HEK293 (cell line): ENCODE data around the gene UBA7.

Experiments used
- CTCF ChIA-PET: fragments of 350-600 bp; formaldehyde crosslinking; extraction: SDS; loops from one replicate; lab custom pipeline; 2021; ENCODE audit warnings: antibody characterized with exemption; lab: Yijun Ruan, JAX
- POLR2A ChIA-PET: fragments of 300-600 bp; formaldehyde crosslinking; extraction: SDS; loops from one replicate; lab custom pipeline; 2020; ENCODE audit warnings: antibody characterized with exemption, inconsistent platforms; lab: Yijun Ruan, JAX
- H3K27ac ChIP-seq: fragments of 200-500 bp; sonication (Bioruptor generic); 2 replicates; pipeline ENCODE4 v1.5.1; 2014; ENCODE audit warnings: low read depth, low read length, control low read depth, inconsistent platforms; ENCODE audit errors: extremely low read depth
- H3K36me3 ChIP-seq, 2 experiments: fragments of 200-500 bp in 1 of 2; sonication (Bioruptor generic) in 1 of 2; 1 replicate in 1 of 2; 2 replicates in 1 of 2; pipeline ENCODE4 v1.5.1; 2014 to 2017; ENCODE audit warnings: inconsistent platforms in 2 of 2, low read length in 2 of 2; ENCODE audit not compliant: control insufficient read depth in 2 of 2, insufficient read depth in 1 of 2
- H3K4me1 ChIP-seq: fragments of 200-500 bp; sonication (Bioruptor generic); 2 replicates; pipeline ENCODE4 v1.5.1; 2014; ENCODE audit warnings: mild to moderate bottlenecking, low read length, inconsistent platforms; ENCODE audit not compliant: control insufficient read depth, insufficient read depth
- H3K4me3 ChIP-seq: 2 replicates; pipeline ENCODE4 v1.5.1; 2011; ENCODE audit warnings: low read depth, mild to moderate bottlenecking, control low read depth, low read length, moderate library complexity
- H3K9me3 ChIP-seq: fragments of 200-500 bp; sonication (Bioruptor generic); 2 replicates; pipeline ENCODE4 v1.5.1; 2014; ENCODE audit warnings: low read depth, low read length, inconsistent platforms; ENCODE audit not compliant: control insufficient read depth, insufficient read depth
- CTCF ChIP-seq: fragments of 450-650 bp; formaldehyde crosslinking; IDR thresholded peaks from 2 replicates; pipeline ENCODE4 v1.5.1; 2016; ENCODE audit warnings: missing biosample characterization, missing genetic modification characterization
- PRDM6 ChIP-seq: fragments of 450-650 bp; formaldehyde crosslinking; IDR thresholded peaks from 2 replicates; pipeline ENCODE4 v1.5.1; 2017; ENCODE audit warnings: missing biosample characterization, missing genetic modification characterization
- RBAK ChIP-seq: fragments of 450-650 bp; formaldehyde crosslinking; IDR thresholded peaks from 2 replicates; pipeline ENCODE4 v1.5.1; 2016; ENCODE audit warnings: missing biosample characterization, missing genetic modification characterization
- ZBTB8A ChIP-seq: fragments of 450-650 bp; formaldehyde crosslinking; IDR thresholded peaks from 2 replicates; pipeline ENCODE4 v1.5.1; 2016; ENCODE audit warnings: missing biosample characterization, missing genetic modification characterization
- ZFP3 ChIP-seq: fragments of 450-650 bp; formaldehyde crosslinking; IDR thresholded peaks from 2 replicates; pipeline ENCODE4 v1.5.1; 2016; ENCODE audit warnings: low read depth, missing biosample characterization, missing genetic modification characterization
- ZNF138 ChIP-seq: fragments of 450-650 bp; formaldehyde crosslinking; IDR thresholded peaks from 2 replicates; pipeline ENCODE4 v1.5.1; 2016; ENCODE audit warnings: missing biosample characterization, missing genetic modification characterization, borderline replicate concordance
- ZNF157 ChIP-seq: fragments of 450-650 bp; formaldehyde crosslinking; IDR thresholded peaks from 2 replicates; pipeline ENCODE4 v1.5.1; 2016; ENCODE audit warnings: missing biosample characterization, missing genetic modification characterization
- ZNF16 ChIP-seq: fragments of 450-650 bp; formaldehyde crosslinking; IDR thresholded peaks from 2 replicates; pipeline ENCODE4 v1.5.1; 2016; ENCODE audit warnings: low read depth, missing biosample characterization, missing genetic modification characterization
- ZNF169 ChIP-seq: fragments of 450-650 bp; formaldehyde crosslinking; IDR thresholded peaks from 2 replicates; pipeline ENCODE4 v1.5.1; 2016; ENCODE audit warnings: missing biosample characterization, missing genetic modification characterization
- ZNF184 ChIP-seq: fragments of 450-650 bp; IDR thresholded peaks from 2 replicates; pipeline ENCODE4 v1.5.1; 2018; ENCODE audit warnings: missing biosample characterization, mild to moderate bottlenecking, missing genetic modification characterization
- ZNF248 ChIP-seq: fragments of 450-650 bp; formaldehyde crosslinking; IDR thresholded peaks from 2 replicates; pipeline ENCODE4 v1.5.1; 2017; ENCODE audit warnings: missing biosample characterization, missing genetic modification characterization
- ZNF350 ChIP-seq: fragments of 450-650 bp; formaldehyde crosslinking; IDR thresholded peaks from 2 replicates; pipeline ENCODE4 v1.5.0; 2017; ENCODE audit warnings: missing biosample characterization, mild to moderate bottlenecking, missing genetic modification characterization
- ZNF366 ChIP-seq: fragments of 450-650 bp; formaldehyde crosslinking; conservative IDR thresholded peaks from 2 replicates; pipeline ENCODE4 v1.5.1; 2016; ENCODE audit warnings: missing biosample characterization, missing genetic modification characterization
- ZNF433 ChIP-seq: fragments of 450-650 bp; formaldehyde crosslinking; IDR thresholded peaks from 2 replicates; pipeline ENCODE4 v1.5.1; 2016; ENCODE audit warnings: missing biosample characterization, missing genetic modification characterization, low read depth
- ZNF521 ChIP-seq: fragments of 450-650 bp; formaldehyde crosslinking; IDR thresholded peaks from 2 replicates; pipeline ENCODE4 v1.5.1; 2017; ENCODE audit warnings: missing biosample characterization, mild to moderate bottlenecking, missing genetic modification characterization
- ZNF530 ChIP-seq: fragments of 450-650 bp; formaldehyde crosslinking; IDR thresholded peaks from 2 replicates; pipeline ENCODE4 v1.5.1; 2016; ENCODE audit warnings: low read depth, missing biosample characterization, missing genetic modification characterization
- ZNF544 ChIP-seq: fragments of 450-650 bp; formaldehyde crosslinking; IDR thresholded peaks from 2 replicates; pipeline ENCODE4 v1.5.0; 2017; ENCODE audit warnings: missing biosample characterization, missing genetic modification characterization
- ZSCAN16 ChIP-seq: fragments of 450-650 bp; formaldehyde crosslinking; IDR thresholded peaks from 2 replicates; pipeline ENCODE4 v1.5.1; 2016; ENCODE audit warnings: missing biosample characterization, missing genetic modification characterization
- TF ChIP-seq, protein P1 (sequence below): fragments of 450-650 bp; formaldehyde crosslinking; IDR thresholded peaks from 2 replicates; pipeline ENCODE4 v1.5.1; 2016; ENCODE audit warnings: missing biosample characterization, missing genetic modification characterization, borderline replicate concordance
- TF ChIP-seq, protein P2 (sequence below): fragments of 450-650 bp; formaldehyde crosslinking; IDR thresholded peaks from 2 replicates; pipeline ENCODE4 v1.5.1; 2016; ENCODE audit warnings: missing biosample characterization, missing genetic modification characterization

UBA7 gene

DNA sequence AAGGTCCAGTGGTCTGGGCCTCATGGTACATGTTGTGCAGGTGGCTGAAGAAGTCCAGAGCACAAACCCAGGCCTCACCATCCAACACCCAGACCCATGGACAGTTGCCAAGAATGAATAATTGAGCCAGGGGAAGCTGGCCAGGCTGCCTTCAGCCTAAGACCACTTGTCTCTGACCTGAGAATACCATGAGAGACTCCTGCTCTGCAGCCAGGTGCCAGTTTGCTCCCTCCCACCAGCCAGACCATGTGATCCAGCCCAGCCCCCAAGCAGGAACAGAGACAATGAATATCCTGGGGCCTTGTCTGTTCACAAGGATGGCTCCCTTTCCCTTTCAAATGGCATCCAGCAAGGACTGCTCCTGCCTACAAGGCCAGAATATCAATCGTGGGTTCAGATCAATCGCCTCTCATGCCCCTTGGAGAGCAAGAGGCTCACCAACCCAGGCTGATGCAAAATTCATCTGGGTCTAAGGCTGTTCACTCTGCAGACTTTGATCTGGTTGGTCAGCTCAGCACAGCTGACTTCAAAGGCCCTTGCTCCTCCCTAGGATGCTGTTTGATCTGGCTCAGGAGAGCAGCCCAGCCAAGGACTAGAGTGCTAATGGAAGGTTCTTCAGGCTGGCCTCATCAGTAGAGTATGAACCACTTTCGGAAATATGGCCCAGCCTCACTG, 29.2 kb upstream of the UBA7 start:
- no peak overlapping the region for H3K27ac ChIP-seq
- no peak overlapping the region for H3K4me3 ChIP-seq
- ChIA-PET POLR2A (no interaction called here), CTCF (interaction anchor here (1.8 kb wide), 1 partner anchor 40 kb away, joined by 6 read pairs; the partner anchor contains the start of gene INKA1)
- no peaks in the 10 kb centered on the region for H3K9me3 ChIP-seq
- peaks cover 0 to 90% of the 10 kb centered on the region in 2 experiments; a peak in 1 of 3 replicates for H3K36me3 ChIP-seq
- no peak for TF ChIP-seq ZNF157 (tag by site-specific recombination)
- no peak for TF ChIP-seq ZSCAN16 (tag by site-specific recombination)
- no peak for TF ChIP-seq ZNF433
- TF ChIP-seq ZNF169: no peak
- TF ChIP-seq, protein P1, sequence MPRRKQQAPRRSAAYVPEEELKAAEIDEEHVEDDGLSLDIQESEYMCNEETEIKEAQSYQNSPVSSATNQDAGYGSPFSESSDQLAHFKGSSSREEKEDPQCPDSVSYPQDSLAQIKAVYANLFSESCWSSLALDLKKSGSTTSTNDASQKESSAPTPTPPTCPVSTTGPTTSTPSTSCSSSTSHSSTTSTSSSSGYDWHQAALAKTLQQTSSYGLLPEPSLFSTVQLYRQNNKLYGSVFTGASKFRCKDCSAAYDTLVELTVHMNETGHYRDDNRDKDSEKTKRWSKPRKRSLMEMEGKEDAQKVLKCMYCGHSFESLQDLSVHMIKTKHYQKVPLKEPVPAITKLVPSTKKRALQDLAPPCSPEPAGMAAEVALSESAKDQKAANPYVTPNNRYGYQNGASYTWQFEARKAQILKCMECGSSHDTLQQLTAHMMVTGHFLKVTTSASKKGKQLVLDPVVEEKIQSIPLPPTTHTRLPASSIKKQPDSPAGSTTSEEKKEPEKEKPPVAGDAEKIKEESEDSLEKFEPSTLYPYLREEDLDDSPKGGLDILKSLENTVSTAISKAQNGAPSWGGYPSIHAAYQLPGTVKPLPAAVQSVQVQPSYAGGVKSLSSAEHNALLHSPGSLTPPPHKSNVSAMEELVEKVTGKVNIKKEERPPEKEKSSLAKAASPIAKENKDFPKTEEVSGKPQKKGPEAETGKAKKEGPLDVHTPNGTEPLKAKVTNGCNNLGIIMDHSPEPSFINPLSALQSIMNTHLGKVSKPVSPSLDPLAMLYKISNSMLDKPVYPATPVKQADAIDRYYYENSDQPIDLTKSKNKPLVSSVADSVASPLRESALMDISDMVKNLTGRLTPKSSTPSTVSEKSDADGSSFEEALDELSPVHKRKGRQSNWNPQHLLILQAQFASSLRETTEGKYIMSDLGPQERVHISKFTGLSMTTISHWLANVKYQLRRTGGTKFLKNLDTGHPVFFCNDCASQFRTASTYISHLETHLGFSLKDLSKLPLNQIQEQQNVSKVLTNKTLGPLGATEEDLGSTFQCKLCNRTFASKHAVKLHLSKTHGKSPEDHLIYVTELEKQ (tag by site-specific recombination): no peak
- TF ChIP-seq ZNF138 (tag by site-specific recombination): no peak
- TF ChIP-seq RBAK (tag by site-specific recombination): no peak
- no peak for TF ChIP-seq CTCF (tag by site-specific recombination)
- no peak for TF ChIP-seq PRDM6
- no peak for TF ChIP-seq ZNF530 (tag by site-specific recombination)
- no peak for TF ChIP-seq ZNF544
- TF ChIP-seq, all 188 proteins: peak for 0
- H3K4me1 ChIP-seq: no peaks in the 10 kb centered on the region

DNA sequence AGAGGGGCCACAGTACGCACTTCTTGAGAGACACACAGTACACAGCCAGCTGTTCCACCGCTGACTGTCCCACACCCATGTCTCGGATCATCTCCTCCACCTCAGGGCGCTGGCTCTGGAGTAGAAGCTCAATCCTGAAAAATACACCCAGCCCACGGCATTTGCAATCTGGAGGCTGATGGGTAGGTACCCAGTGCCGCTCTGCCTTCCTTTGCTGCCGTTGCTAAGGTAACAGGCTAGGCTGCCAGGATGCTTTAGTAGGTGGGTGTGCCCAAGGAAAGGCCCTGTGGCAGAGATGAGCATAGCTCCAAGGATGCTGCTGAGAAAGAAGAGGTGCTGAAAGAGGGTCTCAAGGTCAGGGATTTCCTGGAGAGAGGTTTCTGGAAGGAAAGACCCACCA, 28.1 kb upstream of the UBA7 start:
- no peaks in the 10 kb centered on the region for H3K9me3 ChIP-seq
- ChIA-PET CTCF (interaction anchor here (0.6 to 4.6 kb wide), 7 partner anchors 30 to 641 kb away, joined by 3 to 36 read pairs (median 4); no protein-coding TSS in a partner anchor), POLR2A (no interaction called here)
- H3K36me3 ChIP-seq: peaks cover 0 to 93% of the 10 kb centered on the region in 2 experiments; a peak in 2 of 3 replicates
- H3K4me3 ChIP-seq: no peak overlapping the region
- H3K4me1 ChIP-seq: no peaks in the 10 kb centered on the region
- no peak overlapping the region for H3K27ac ChIP-seq
- no peak for TF ChIP-seq ZNF366 (tag by site-specific recombination)
- no peak for TF ChIP-seq ZNF350 (tag by site-specific recombination)
- TF ChIP-seq ZNF248 (tag by site-specific recombination): no peak
- TF ChIP-seq ZFP3 (tag by site-specific recombination): no peak
- no peak for TF ChIP-seq ZNF184
- TF ChIP-seq ZNF16: no peak
- no peak for TF ChIP-seq ZNF521
- TF ChIP-seq ZBTB8A: no peak
- TF ChIP-seq, protein P2, sequence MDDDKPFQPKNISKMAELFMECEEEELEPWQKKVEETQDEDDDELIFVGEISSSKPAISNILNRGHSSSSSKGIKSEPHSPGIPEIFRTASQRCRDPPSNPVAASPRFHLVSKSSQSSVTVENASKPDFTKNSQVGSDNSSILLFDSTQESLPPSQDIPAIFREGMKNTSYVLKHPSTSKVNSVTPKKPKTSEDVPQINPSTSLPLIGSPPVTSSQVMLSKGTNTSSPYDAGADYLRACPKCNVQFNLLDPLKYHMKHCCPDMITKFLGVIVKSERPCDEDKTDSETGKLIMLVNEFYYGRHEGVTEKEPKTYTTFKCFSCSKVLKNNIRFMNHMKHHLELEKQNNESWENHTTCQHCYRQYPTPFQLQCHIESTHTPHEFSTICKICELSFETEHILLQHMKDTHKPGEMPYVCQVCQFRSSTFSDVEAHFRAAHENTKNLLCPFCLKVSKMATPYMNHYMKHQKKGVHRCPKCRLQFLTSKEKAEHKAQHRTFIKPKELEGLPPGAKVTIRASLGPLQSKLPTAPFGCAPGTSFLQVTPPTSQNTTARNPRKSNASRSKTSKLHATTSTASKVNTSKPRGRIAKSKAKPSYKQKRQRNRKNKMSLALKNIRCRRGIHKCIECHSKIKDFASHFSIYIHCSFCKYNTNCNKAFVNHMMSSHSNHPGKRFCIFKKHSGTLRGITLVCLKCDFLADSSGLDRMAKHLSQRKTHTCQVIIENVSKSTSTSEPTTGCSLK (tag by site-specific recombination): no peak
- TF ChIP-seq, all 188 proteins: peak for 0
